ENCODE results near the gene SMDT1.

GRCh38 chr22:42061041-42061440 lies 18.5 kb upstream of the SMDT1 start:
- TF ChIP-seq CTCF (conservative IDR thresholded peaks at IDR 0.05; ENCODE audit: low read depth, low read length) (no peak), EZH2 (IDR thresholded peaks at IDR 0.05; ENCODE audit: low read length, unreplicated experiment) (no peak)

All from PC-3 (cell line).